H1 (cell line): ENCODE results near the gene PET100. TPM values are rescaled to one million over a fixed set of nuclear protein-coding genes. Genes with fewer than 3 reads are reported as not detected.
A peak's percentile ranks its signal among the peaks of the same experiment; 100 is the strongest.

Experiments
- CTCF ChIA-PET: fragments of 300-600 bp; sonication (Branson Sonifier 250); formaldehyde crosslinking; loops from one replicate; lab custom pipeline; 2021; ENCODE audit not compliant: partially characterized antibody; lab: Charles Lee
- POLR2A ChIA-PET: fragments of 300-600 bp; sonication (Branson Sonifier 250); formaldehyde crosslinking; loops from one replicate; lab custom pipeline; 2021; ENCODE audit warnings: inconsistent platforms; ENCODE audit not compliant: partially characterized antibody; lab: Charles Lee
- DNase-seq, 2 experiments: peaks; one replicate each; pipeline versions ENCODE4 v3.0.0 to v3.0.0-alpha.2; 2010 to 2022; ENCODE audit warnings: low spot score in 2 of 2, low read depth in 1 of 2, mixed read lengths in 1 of 2
- FAIRE-seq: peaks from 2 replicates; lab custom pipeline; 2011; peaks lifted over from hg19 to GRCh38; lab: Jason Lieb, UNC
- H2AFZ ChIP-seq: 2 replicates; pipeline ENCODE4 v1.8.1; 2012; ENCODE audit warnings: low read length, inconsistent platforms
- H2AK5ac ChIP-seq: 2 replicates; pipeline ENCODE4 v1.6.1; 2013; ENCODE audit warnings: low read depth, low read length
- H2BK120ac ChIP-seq: replicated peaks from 2 replicates; pipeline ENCODE3; 2013; ENCODE audit warnings: low read depth, low read length, inconsistent platforms
- H2BK12ac ChIP-seq: 2 replicates; pipeline ENCODE4 v1.6.1; 2013; ENCODE audit warnings: low read depth, low read length
- H2BK15ac ChIP-seq: 2 replicates; pipeline ENCODE4 v1.6.1; 2013; ENCODE audit warnings: low read length
- H2BK20ac ChIP-seq: 2 replicates; pipeline ENCODE4 v1.6.1; 2013; ENCODE audit warnings: low read length
- H2BK5ac ChIP-seq: 2 replicates; pipeline ENCODE4 v1.6.1; 2013; ENCODE audit warnings: low read depth, low read length
- H3K14ac ChIP-seq: 2 replicates; pipeline ENCODE4 v1.6.1; 2013; ENCODE audit warnings: inconsistent platforms; ENCODE audit not compliant: insufficient read length
- H3K18ac ChIP-seq: 2 replicates; pipeline ENCODE4 v1.6.1; 2013; ENCODE audit warnings: low read length; ENCODE audit errors: extremely low read depth
- H3K23ac ChIP-seq: 2 replicates; pipeline ENCODE4 v1.6.1; 2013; ENCODE audit warnings: inconsistent platforms; ENCODE audit not compliant: insufficient read length
- H3K23me2 ChIP-seq: 2 replicates; pipeline ENCODE4 v1.6.1; 2013; ENCODE audit warnings: low read depth, low read length
- H3K27ac ChIP-seq: 2 replicates; pipeline ENCODE4 v1.6.1; 2011; ENCODE audit warnings: low read depth, low read length, inconsistent platforms
- H3K27me3 ChIP-seq, 4 experiments: replicated peaks in 1 of 4; 1 replicate in 1 of 4; 2 replicates in 3 of 4; pipeline versions ENCODE4 v1.6.1 to v1.8.1; 2011 to 2013; ENCODE audit warnings: low read length in 3 of 4, mild to moderate bottlenecking in 3 of 4, inconsistent platforms in 2 of 4, mixed read lengths in 2 of 4, moderate library complexity in 1 of 4; ENCODE audit not compliant: control insufficient read depth in 3 of 4, insufficient read depth in 3 of 4; ENCODE audit errors: extremely low read depth in 1 of 4
- H3K36me3 ChIP-seq, 4 experiments: 2 replicates each; pipeline versions ENCODE4 v1.6.1 to v1.8.1; 2011 to 2013; ENCODE audit warnings: mild to moderate bottlenecking in 4 of 4, low read length in 3 of 4, moderate library complexity in 2 of 4, control low read depth in 1 of 4, inconsistent platforms in 1 of 4; ENCODE audit not compliant: insufficient read depth in 4 of 4, control insufficient read depth in 2 of 4
- H3K4ac ChIP-seq: replicated peaks from 2 replicates; pipeline ENCODE3; 2013; ENCODE audit warnings: low read length, low read depth, mixed read lengths, inconsistent platforms; ENCODE audit not compliant: insufficient read length
- H3K4me1 ChIP-seq, 4 experiments: replicated peaks in 1 of 4; 1 replicate in 1 of 4; 2 replicates in 3 of 4; pipeline versions ENCODE4 v1.6.1 to v1.8.1; 2011 to 2013; ENCODE audit warnings: low read length in 3 of 4, inconsistent platforms in 2 of 4, mixed read lengths in 1 of 4; ENCODE audit not compliant: insufficient read depth in 4 of 4, control insufficient read depth in 3 of 4
- H3K4me2 ChIP-seq, 2 experiments: 2 replicates each; pipeline versions ENCODE4 v1.6.1 to v1.8.1; 2011 to 2013; ENCODE audit warnings: low read depth in 2 of 2, low read length in 2 of 2, control low read depth in 1 of 2, inconsistent platforms in 1 of 2, mild to moderate bottlenecking in 1 of 2; ENCODE audit not compliant: insufficient read depth in 1 of 2
- H3K4me3 ChIP-seq, 4 experiments: fragments of 200-600, 300-600 bp in 1 of 4; sonication (generic), shearing (Covaris generic), sonication (Bioruptor Twin) in 1 of 4; 2 replicates each; pipeline versions ENCODE4 v1.5.1 to v1.8.1; 2011 to 2016; ENCODE audit warnings: low read length in 4 of 4, low read depth in 3 of 4, control low read depth in 2 of 4, inconsistent platforms in 2 of 4, mild to moderate bottlenecking in 2 of 4, mixed read lengths in 1 of 4, moderate library complexity in 1 of 4; ENCODE audit not compliant: insufficient read depth in 2 of 4; ENCODE audit errors: extremely low read depth in 1 of 4
- H3K56ac ChIP-seq: replicated peaks from 2 replicates; pipeline ENCODE3; 2013; ENCODE audit warnings: low read depth, mild to moderate bottlenecking, mixed read lengths, low read length, inconsistent platforms; ENCODE audit not compliant: insufficient read length
- H3K79me1 ChIP-seq: 2 replicates; pipeline ENCODE4 v1.6.1; 2013; ENCODE audit warnings: low read depth, low read length, control low read depth
- H3K79me2 ChIP-seq, 2 experiments: 2 replicates each; pipeline versions ENCODE4 v1.6.1 to v1.8.1; 2012 to 2013; ENCODE audit warnings: low read length in 2 of 2, mild to moderate bottlenecking in 2 of 2, inconsistent platforms in 1 of 2; ENCODE audit not compliant: insufficient read depth in 2 of 2, control insufficient read depth in 1 of 2
- H3K9ac ChIP-seq, 4 experiments: replicated peaks in 1 of 4; 1 replicate in 1 of 4; 2 replicates in 3 of 4; pipeline versions ENCODE4 v1.6.1 to v1.8.1; 2011 to 2013; ENCODE audit warnings: low read depth in 3 of 4, low read length in 3 of 4, control low read depth in 2 of 4, mild to moderate bottlenecking in 2 of 4, moderate library complexity in 2 of 4, inconsistent platforms in 1 of 4; ENCODE audit errors: extremely low read depth in 1 of 4
- H3K9me3 ChIP-seq, 2 experiments: 2 replicates each; pipeline versions ENCODE4 v1.6.1 to v1.8.1; 2012 to 2013; ENCODE audit warnings: mild to moderate bottlenecking in 2 of 2, moderate library complexity in 2 of 2, control low read depth in 1 of 2, inconsistent platforms in 1 of 2, low read depth in 1 of 2, low read length in 1 of 2, mixed read lengths in 1 of 2; ENCODE audit not compliant: insufficient read depth in 2 of 2
- H4K20me1 ChIP-seq, 2 experiments: replicated peaks in 1 of 2; 2 replicates each; pipeline versions ENCODE3 to v1.8.1; 2011 to 2013; ENCODE audit warnings: inconsistent platforms in 2 of 2, low read length in 2 of 2, mild to moderate bottlenecking in 1 of 2; ENCODE audit not compliant: insufficient read depth in 2 of 2, control insufficient read depth in 1 of 2
- H4K5ac ChIP-seq: 2 replicates; pipeline ENCODE4 v1.6.1; 2013; ENCODE audit warnings: low read length, low read depth, mixed read lengths, inconsistent platforms; ENCODE audit not compliant: insufficient read length
- H4K8ac ChIP-seq: 2 replicates; pipeline ENCODE4 v1.8.0; 2013; ENCODE audit warnings: mild to moderate bottlenecking, moderate library complexity, low read length, inconsistent platforms; ENCODE audit not compliant: insufficient read depth; ENCODE audit errors: extremely low read depth
- H4K91ac ChIP-seq: replicated peaks from 2 replicates; pipeline ENCODE3; 2013; ENCODE audit warnings: low read length, mixed read lengths, inconsistent platforms; ENCODE audit not compliant: insufficient read length
- CHD1 ChIP-seq: IDR thresholded peaks from 2 replicates; pipeline ENCODE4 v1.6.1; 2012; ENCODE audit warnings: low read depth, low read length, improper control_type of control experiment
- POLR2A ChIP-seq, 2 experiments: IDR thresholded peaks; 1 replicate in 1 of 2; 2 replicates in 1 of 2; pipeline ENCODE4 v1.6.1; 2011; ENCODE audit warnings: low read depth in 2 of 2, low read length in 2 of 2, mild to moderate bottlenecking in 2 of 2; ENCODE audit errors: control extremely low read depth in 1 of 2
- WGBS, 2 experiments: shearing (Covaris generic) in 1 of 2; methylation state at CpG; one replicate each; pipeline versions ENCODE4 v1.1.6 to v1.1.7; 2013 to 2015; ENCODE audit warnings: low lambda C conversion rate in 2 of 2, mixed read lengths in 2 of 2, inconsistent platforms in 1 of 2, low coverage in 1 of 2, missing lambda C conversion rate in 1 of 2; ENCODE audit not compliant: insufficient replicate concordance in 2 of 2, insufficient coverage in 1 of 2, insufficient read length in 1 of 2; ENCODE audit errors: extremely low coverage in 1 of 2, missing lambda C conversion rate in 1 of 2; 5-methylcytosine and 5-hydroxymethylcytosine counted together
- polyA plus RNA-seq, 7 experiments: library from polyadenylated mRNA; depleted of rRNA in 3 of 7; stranded (reverse) in 5 of 7; unstranded in 2 of 7; fragments of >200 nt in 5 of 7; fragments of 200-250 nt in 2 of 7; gene quantifications; 1 replicate in 5 of 7; 2 replicates in 1 of 7; 4 replicates in 1 of 7; pipeline versions ENCODE4 v1.2.1 to v1.2.3, GENCODE V29; 2011 to 2013; ENCODE audit warnings: missing spikeins in 2 of 7, mixed read lengths in 2 of 7
- total RNA-seq: library from RNA; stranded (reverse); fragmentation: NEBNext Ultra II Directional; extraction: Animal tissue kit (Norgen Biotek cat#: 25700); gene quantifications from 2 replicates; pipeline ENCODE4 v1.2.1, GENCODE V29; 2021

PET100 gene
- total and polyA plus RNA-seq, 2 of the 8 experiments (the other 6 are each of a cell fraction or from before 2014, with no cell fraction given): 80.8 to 105 TPM

DNA sequence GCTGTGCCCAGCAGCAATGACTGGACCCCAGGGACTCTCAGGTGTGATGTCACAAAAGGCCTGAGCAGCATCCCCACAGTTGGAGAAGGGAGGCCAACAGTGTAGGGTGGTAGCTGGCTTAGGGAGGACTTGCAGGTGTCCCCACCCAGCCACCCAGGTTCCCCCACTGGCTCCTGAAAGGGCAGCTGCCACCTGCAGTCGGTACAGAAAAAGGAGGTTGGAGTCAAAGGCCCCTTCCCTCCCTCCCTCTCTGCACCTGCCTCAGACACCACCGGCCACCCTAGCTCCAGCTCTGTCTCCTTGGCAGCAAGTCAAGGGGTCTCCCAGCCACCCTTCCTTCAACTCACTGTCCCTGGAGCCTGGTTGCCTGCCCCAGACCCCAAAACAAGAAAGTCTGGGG lies 4.1 kb downstream of the PET100 start, which contains the start of gene PCP2:
Gene PCP2, minus strand, starts transcription at position 22 of the 400 bp plus-strand sequence. CDS start 262 bp downstream, outside the sequence.
- no peak within 1 kb of the TSS for H2BK5ac ChIP-seq
- DNase-seq (no peak), FAIRE-seq (no peak)
- H3K14ac ChIP-seq: no peak within 1 kb of the TSS
- H3K9ac ChIP-seq: no peak within 1 kb of the TSS
- no peak within 1 kb of the TSS for H2BK120ac ChIP-seq
- H3K4me2 ChIP-seq: no peak within 1 kb of the TSS
- H2AFZ ChIP-seq: no peak within 1 kb of the TSS
- TF ChIP-seq POLR2A (IDR thresholded peaks at IDR 0.05; ENCODE audit: control extremely low read depth in 1 of 2, low read depth in 2 of 2, low read length in 2 of 2) (peak in 1 of 2 experiments; percentile 58; a peak in 1 of 3 replicates), CHD1 (no peak)
- no peak within 1 kb of the TSS for H2BK12ac ChIP-seq
- H3K23me2 ChIP-seq: peaks cover 14% of the 10 kb centered on the region
- no peak within 1 kb of the TSS for H4K5ac ChIP-seq
- peaks cover 3 to 20% of the 10 kb centered on the region in 2 experiments; a peak in 3 of 4 replicates for H3K79me2 ChIP-seq
- H3K27me3 ChIP-seq: peaks cover 3 to 19% (median 16%) of the 10 kb centered on the region in 4 experiments
- H4K20me1 ChIP-seq: peaks cover 3 to 4% of the 10 kb centered on the region in 2 experiments
- no peaks in the 10 kb centered on the region; a peak in 2 of 8 replicates for H3K36me3 ChIP-seq
- no peak within 1 kb of the TSS for H2AK5ac ChIP-seq
- peaks cover 8% of the 10 kb centered on the region for H3K79me1 ChIP-seq
- CTCF ChIA-PET: interaction anchor here (1.0 to 1.6 kb wide), 3 partner anchors 25 to 166 kb away, joined by 3 to 7 read pairs (median 4); no protein-coding TSS in a partner anchor
- no peak within 1 kb of the TSS for H4K91ac ChIP-seq
- no peak within 1 kb of the TSS for H3K4me3 ChIP-seq
- H3K27ac ChIP-seq: no peak within 1 kb of the TSS
- H2BK15ac ChIP-seq: no peak within 1 kb of the TSS
- POLR2A ChIA-PET: interaction anchor here (0.7 to 5.7 kb wide), 4 partner anchors 9 to 44 kb away, joined by 3 to 34 read pairs (median 4); no protein-coding TSS in a partner anchor
- no peak within 1 kb of the TSS for H4K8ac ChIP-seq
- WGBS, 2 experiments: 56% methylated on average over 2 of the region's 2 CpGs; no CpG with 5 or more reads in 1 of the 2 experiments
- no peaks in the 10 kb centered on the region for H3K9me3 ChIP-seq
- no peak within 1 kb of the TSS for H3K18ac ChIP-seq
- H3K4me1 ChIP-seq: peaks cover 0 to 9% (median 3%) of the 10 kb centered on the region in 4 experiments; a peak in 5 of 7 replicates
- no peak within 1 kb of the TSS for H3K4ac ChIP-seq
- no peak within 1 kb of the TSS for H3K56ac ChIP-seq
- H2BK20ac ChIP-seq: no peak within 1 kb of the TSS
- no peak within 1 kb of the TSS for H3K23ac ChIP-seq
